HG02763 (cell line): Measurements from ENCODE around the gene DCXR.

ENCODE experiments used
- ATAC-seq: cut with Tn5 transposase; IDR thresholded peaks from one replicate; pipeline ENCODE4 v1.9.1; 2021; ENCODE audit warnings: mild to moderate bottlenecking, moderate library complexity; ENCODE audit not compliant: unreplicated experiment

Gene DCXR

GRCh38 chr17:82013772-82014321 is 23.6 kb downstream of the DCXR start:
- no peak for ATAC-seq

- ATAC-seq: no peak
Observed at GRCh38 chr17:82013341-82013740, 24.2 kb downstream of the DCXR start.

- no peak for ATAC-seq
Observed at GRCh38 chr17:82012640-82013295, 24.7 kb downstream of the DCXR start.

GRCh38 chr17:82012261-82012639 is 25.2 kb downstream of the DCXR start:
- no peak for ATAC-seq

DNA sequence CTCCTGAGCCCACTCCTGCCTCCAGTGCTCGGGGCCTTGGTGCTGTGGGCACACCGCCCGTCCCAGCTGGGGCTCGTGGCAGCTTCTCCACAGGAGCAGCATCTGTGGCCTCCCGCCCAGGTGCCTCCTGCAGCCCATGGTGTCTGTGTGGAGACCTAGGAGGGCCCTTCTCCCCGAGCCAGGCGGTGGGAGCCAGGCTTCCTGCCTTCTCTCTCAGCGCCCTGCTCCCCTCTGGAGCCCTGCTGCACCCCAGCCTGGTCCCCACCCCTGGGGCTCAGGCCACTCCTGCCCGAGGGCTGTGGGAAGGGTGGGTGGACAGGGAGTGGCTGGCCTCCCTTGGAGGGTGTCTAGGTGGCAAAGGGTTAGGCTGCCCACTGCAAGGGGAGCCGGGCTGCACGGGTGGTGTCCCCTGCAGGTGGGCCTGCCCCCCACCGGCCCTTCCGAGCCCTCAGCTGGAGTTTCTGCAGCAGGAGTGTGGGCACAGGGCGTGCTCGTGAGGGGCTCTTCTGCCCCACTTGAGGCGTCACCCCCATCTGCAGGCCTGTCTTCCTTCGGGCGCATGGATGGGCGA is 25.8 kb downstream of the DCXR start:
- no peak for ATAC-seq

GRCh38 chr17:82010575-82011525 is 26.6 kb downstream of the DCXR start:
- no peak for ATAC-seq

- no peak for ATAC-seq
Observed at GRCh38 chr17:82009413-82009812, 28.1 kb downstream of the DCXR start.

DNA sequence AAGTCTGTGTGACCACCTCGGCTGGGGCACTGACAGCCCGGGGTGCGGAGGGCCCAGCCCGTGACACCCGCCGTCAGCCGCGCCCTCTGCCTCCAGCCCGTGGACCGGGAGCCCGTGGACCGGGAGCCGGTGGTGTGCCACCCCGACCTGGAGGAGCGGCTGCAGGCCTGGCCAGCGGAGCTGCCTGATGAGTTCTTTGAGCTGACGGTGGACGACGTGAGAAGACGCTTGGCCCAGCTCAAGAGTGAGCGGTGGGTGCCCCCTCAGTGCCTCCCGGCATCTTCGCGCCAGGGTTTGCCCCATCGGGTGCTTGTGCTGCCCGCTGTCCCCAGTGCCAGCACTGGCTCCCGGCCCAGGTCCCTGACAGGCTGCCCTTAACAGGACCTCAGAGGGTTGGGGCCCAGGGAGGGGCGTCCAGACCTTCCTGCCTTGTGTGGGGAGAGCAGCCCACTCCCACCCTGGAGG is 28.5 kb downstream of the DCXR start:
- no peak for ATAC-seq

DNA sequence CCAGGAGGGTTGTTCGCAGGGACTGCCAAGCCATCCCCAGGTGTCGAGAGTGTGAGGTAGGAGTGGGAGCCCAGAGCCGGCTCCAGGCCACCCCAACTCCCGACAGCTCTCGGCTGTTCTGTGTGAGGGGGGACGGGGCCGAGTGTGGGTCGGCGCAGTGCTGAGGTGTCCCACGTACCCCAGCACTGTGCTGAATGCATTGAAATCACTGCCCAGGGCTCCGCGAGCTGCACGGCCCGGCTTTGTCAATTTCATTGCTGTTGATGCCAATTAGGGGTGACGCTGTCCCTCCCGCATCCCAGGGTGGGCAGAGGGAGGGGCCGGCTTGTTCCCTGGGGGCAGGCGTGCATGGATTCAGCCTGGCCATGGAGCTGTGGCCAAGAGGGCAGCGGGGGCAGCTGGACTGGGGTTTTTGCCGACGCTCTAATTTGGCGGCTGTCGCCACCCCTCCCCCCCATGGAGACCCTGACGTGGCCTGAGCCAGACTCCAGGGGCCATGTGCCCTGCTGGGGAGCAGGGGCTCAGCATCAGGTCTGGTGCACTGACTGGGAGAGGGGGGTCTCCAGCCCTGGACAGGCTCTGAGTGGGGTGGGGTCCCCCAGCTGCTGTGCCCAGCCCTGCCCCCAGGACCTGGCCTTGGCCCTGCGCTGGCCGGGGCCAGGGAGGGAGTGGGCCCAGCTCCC is 29.1 kb downstream of the DCXR start:
- no peak for ATAC-seq

DNA sequence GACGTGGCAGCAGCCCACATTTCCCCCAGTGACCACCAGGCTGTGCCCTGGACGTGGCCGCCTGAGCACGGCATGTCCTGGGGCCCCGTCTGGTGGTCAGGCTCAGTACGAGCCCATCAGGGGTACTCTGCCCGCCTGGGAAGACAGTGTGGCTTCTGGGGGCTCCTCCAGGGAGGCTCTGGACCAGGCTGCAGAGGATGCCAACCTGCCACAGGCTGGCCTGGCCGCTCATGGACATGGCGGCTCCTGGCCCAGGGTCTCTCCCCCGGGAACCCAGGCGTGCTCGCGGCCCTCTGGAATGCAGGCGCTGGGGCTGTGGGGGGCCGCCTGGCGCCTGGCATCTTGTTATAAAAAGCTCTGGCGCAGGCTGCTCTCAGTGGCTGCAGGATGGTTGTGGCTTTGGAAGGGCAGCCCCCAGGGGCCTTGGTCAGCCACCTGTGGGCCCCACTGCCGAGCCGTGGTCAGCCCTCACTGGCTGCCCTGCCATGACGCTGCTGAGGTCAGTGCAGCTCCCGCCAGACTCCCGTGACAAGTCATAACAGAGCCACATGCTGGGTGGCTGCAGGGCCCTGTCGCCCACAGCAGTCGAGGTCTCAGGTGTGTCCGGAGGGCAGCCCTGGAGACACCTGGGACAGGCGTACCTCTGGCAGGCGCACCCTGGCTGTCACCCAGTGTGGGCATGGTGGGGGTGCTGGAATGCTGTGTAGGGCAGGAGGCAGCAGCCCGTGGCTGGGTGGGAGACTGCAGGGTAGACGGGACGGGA is 29.8 kb downstream of the DCXR start:
- no peak for ATAC-seq

GRCh38 chr17:82007228-82007494 is 30.3 kb downstream of the DCXR start:
- ATAC-seq: no peak

DNA sequence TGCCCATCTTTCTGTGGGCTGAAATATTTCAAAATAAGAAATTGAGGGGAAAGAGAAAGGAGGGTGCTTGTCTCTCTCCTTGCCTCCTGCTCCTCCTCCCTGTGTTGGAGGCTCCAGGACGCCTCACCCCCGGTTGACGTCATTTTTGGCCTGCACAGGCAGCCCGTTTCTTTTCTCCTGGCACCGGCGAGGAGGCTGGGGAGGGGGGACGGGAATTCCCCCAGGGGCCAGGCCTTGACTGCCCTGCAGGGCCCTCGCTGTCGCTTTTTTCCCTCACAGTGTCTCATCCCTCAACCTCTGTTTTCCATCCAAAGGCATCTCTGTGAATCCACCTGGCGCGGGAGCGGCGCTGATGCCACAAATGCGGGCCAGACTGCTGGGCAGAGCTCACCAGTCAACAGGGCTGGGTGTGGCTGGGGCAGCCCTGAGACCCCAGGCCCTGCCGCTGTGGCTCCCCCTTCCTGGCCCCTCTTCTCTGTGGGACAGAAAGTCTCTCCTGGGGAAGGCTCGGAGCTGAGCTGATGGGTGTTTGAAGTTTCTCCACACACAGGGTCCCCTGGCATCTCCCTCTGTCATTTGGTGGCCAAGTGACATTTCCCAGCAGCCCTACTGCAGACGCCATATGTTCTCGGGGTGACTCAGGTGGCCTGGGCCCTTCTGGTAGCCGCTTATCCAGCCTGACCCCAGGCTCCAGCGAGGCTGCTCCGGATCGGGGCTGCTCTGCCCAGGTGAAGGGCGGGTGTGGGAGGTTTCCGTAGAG is 30.8 kb downstream of the DCXR start:
- ATAC-seq: no peak

- ATAC-seq: no peak
Observed at GRCh38 chr17:82005701-82006348, 31.7 kb downstream of the DCXR start.

DNA sequence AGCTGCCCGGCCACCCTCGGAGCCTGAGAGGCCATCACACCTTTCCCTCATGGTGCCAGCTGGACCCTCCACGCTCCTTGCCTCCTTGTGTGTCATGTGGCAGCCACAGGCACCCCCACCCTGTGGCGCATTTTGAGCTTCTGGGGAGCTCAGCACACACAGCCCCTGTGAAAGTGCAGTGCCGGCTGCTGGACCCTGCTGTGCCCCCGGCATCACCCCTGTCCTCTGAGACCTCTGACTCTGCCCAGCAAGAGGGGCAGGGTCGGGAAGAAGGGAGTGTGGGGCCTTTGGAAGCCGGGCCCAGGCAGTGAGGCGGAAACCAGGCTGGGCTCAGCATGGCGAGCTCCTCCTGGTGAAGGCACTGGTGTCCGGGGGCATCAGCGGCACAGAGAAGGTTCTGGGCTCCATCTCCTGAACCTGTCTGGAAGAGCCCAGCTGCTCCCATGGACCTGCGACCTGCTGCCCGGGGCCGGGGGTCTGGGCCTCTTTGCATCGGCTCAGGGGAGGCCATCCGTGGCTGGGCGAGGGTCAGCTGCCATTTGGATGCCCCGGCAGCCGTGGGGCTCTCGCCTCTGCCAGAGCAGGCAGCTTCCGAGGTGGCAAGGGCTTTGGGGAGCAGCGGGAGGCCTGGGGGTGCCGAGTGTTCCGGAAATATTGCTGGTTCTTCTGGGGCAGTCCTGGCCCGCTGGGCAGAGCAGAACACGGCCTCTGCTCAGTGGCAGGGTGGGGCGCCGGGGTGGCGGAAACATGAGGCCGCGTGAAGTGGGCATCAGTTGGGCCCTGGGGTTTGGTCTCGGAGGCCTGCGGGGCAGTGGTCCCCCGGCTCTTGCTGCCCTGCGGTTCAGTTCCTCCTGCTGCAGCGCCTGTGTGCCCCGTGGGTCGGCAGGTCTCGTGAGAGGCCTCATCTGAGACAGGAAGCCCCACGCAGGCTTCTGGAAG is 32.7 kb downstream of the DCXR start:
- ATAC-seq: no peak

DNA sequence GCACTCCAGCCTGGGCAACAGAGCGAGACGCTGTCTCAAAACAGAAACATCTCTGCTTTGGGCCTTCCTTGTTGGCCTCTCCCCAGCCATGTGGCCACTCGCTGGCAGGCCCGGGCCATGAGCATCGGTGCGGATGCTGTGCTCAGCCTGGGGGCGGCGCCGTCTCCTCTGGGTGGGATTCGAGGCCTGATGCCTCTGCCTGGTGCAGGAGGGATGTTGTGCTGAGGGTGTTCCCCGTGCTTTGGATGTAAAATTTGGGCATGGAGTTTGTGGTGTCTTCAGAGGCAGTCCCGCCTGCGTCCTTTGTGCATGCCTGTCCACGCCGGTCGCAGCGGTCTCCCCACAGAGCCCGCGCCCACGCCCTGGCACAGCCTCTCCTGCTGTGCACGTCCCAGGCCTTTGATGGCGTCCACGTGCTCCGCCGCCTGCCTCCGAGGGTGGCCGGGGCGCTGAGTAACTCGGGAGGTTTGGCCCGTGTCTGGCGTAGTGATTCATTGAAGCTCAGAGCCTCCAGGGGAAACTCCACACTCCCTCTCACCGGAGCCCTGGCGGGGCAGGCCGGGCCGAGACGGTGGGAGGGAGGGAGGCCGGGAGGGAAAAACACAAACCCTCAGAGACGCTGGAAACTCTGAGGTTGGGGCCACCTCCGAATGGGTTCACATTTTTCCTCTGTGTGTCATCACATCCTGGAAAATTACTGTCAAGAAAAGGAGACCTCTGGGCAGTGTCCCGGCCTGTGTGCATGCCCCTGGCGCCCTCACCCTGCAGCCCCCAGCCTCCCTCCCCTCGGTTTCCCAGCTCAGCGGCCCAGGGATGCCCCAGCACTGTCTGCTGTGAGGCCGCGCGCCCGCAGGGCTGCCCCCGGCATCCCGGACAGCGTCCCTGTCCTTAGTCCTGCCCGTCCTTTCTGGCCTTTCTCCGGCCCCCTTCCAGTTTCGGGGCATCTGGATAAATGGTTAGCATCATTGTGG is 33.8 kb downstream of the DCXR start:
- no peak for ATAC-seq

DNA sequence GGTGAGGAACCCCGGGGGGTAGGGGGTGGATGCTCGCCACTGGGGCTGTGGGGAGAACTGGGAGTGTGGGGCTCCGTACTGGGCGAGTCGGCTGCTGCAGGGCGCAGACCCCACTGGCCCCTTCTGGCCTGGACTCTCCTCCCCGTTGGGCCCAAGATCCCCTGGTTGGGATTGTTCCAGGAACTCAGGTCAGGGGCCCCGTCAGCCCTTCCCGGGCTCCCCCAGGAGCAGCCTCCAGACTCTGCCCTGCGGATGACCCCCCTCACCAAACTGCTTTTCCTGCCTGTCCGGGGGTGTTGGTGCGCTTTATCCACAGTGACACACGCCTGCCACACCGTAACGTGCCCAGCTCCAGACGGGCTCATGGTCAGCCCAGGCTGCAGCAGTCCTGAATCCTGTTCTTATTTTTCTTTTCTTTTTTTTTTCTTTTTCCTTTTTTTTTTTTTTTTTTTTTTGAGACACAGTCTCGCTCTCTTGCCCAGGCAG is 35.9 kb downstream of the DCXR start:
- no peak for ATAC-seq
